ENCODE measurements around the gene ZNF326. TPM values are rescaled to one million over a fixed set of nuclear protein-coding genes. Genes with fewer than 3 reads are reported as not detected.
A peak's percentile ranks its signal among the peaks of the same experiment; 100 is the strongest.

The ZNF326 gene
- polyA plus RNA-seq, 1 donor (not counting 4 experiments of a cell fraction or from before 2014, with no cell fraction given) = 22.7 TPM

GRCh38 chr1:89946532-89946931 lies 48.4 kb upstream of the ZNF326 start:
- Histone ChIP-seq H3K4me3 (ENCODE audit: control insufficient read depth in 2 of 3, extremely low read depth in 1 of 3, insufficient read depth in 2 of 3, low read depth in 1 of 3, low read length in 3 of 3) (no peak overlapping the region), H3K4me1 (ENCODE audit: control insufficient read depth, extremely low read depth, insufficient read depth, low read length) (peaks cover 20% of the 10 kb centered on the region), H3K36me3 (ENCODE audit: control insufficient read depth in 2 of 2, extremely low read depth in 1 of 2, insufficient read depth in 2 of 2, low read length in 2 of 2) (no peaks in the 10 kb centered on the region), H3K9me3 (ENCODE audit: control insufficient read depth, low read depth, low read length) (no peaks in the 10 kb centered on the region), H3K79me2 (ENCODE audit: control insufficient read depth, insufficient read depth, low read length) (no peaks in the 10 kb centered on the region), H4K20me1 (ENCODE audit: control insufficient read depth, extremely low read depth, insufficient read depth, low read length) (no peaks in the 10 kb centered on the region), H3K9ac (ENCODE audit: control insufficient read depth, extremely low read depth, insufficient read depth, low read length) (no peak overlapping the region), H3K27me3 (ENCODE audit: control insufficient read depth, extremely low read depth, insufficient read depth, low read length) (no peaks in the 10 kb centered on the region), H2AFZ (ENCODE audit: control insufficient read depth, low read length) (no peak overlapping the region), H3K9me1 (ENCODE audit: control insufficient read depth, extremely low read depth, insufficient read depth, low read length) (no peaks in the 10 kb centered on the region), H3K27ac (ENCODE audit: control insufficient read depth, insufficient read depth, low read length) (peak overlapping the region; percentile 25), H3K4me2 (ENCODE audit: control insufficient read depth, extremely low read depth, insufficient read depth, low read depth, low read length) (no peak overlapping the region)
- TF ChIP-seq CTCF (optimal IDR thresholded peaks at IDR 0.05 in 1 of 3, IDR thresholded peaks at IDR 0.05 in 1 of 3, conservative IDR thresholded peaks at IDR 0.05 in 1 of 3; ENCODE audit: extremely low read depth in 1 of 3, insufficient read depth in 2 of 3, low read length in 3 of 3) (no peak), EZH2 (IDR thresholded peaks at IDR 0.05; ENCODE audit: low read length) (no peak)
- dilution Hi-C loops (cut with MboI; ENCODE audit: extremely low pct_ligation_motif_present, low sequenced_read_pairs) = no loop called here
- DNase-seq (ENCODE audit: low read depth, low spot score) = no peak
- FAIRE-seq = no peak

- H3K27me3 ChIP-seq (ENCODE audit: control insufficient read depth, extremely low read depth, insufficient read depth, low read length) = no peaks in the 10 kb centered on the region
- dilution Hi-C loops (cut with MboI; ENCODE audit: extremely low pct_ligation_motif_present, low sequenced_read_pairs) = no loop called here
- H4K20me1 ChIP-seq (ENCODE audit: control insufficient read depth, extremely low read depth, insufficient read depth, low read length) = no peaks in the 10 kb centered on the region
- H3K4me3 ChIP-seq (ENCODE audit: control insufficient read depth in 2 of 3, extremely low read depth in 1 of 3, insufficient read depth in 2 of 3, low read depth in 1 of 3, low read length in 3 of 3) = no peak overlapping the region
- no peak overlapping the region for H3K4me2 ChIP-seq (ENCODE audit: control insufficient read depth, extremely low read depth, insufficient read depth, low read depth, low read length)
- peaks cover 23% of the 10 kb centered on the region for H3K4me1 ChIP-seq (ENCODE audit: control insufficient read depth, extremely low read depth, insufficient read depth, low read length)
- H3K9me3 ChIP-seq (ENCODE audit: control insufficient read depth, low read depth, low read length) = no peaks in the 10 kb centered on the region
- no peaks in the 10 kb centered on the region for H3K79me2 ChIP-seq (ENCODE audit: control insufficient read depth, insufficient read depth, low read length)
- DNase-seq (ENCODE audit: low read depth, low spot score) = no peak
- no peak overlapping the region for H3K27ac ChIP-seq (ENCODE audit: control insufficient read depth, insufficient read depth, low read length)
- no peak overlapping the region for H3K9ac ChIP-seq (ENCODE audit: control insufficient read depth, extremely low read depth, insufficient read depth, low read length)
- no peak for TF ChIP-seq EZH2 (IDR thresholded peaks at IDR 0.05; ENCODE audit: low read length)
- TF ChIP-seq CTCF (optimal IDR thresholded peaks at IDR 0.05 in 1 of 3, IDR thresholded peaks at IDR 0.05 in 1 of 3, conservative IDR thresholded peaks at IDR 0.05 in 1 of 3; ENCODE audit: extremely low read depth in 1 of 3, insufficient read depth in 2 of 3, low read length in 3 of 3) = no peak
- H2AFZ ChIP-seq (ENCODE audit: control insufficient read depth, low read length) = no peak overlapping the region
- no peaks in the 10 kb centered on the region for H3K9me1 ChIP-seq (ENCODE audit: control insufficient read depth, extremely low read depth, insufficient read depth, low read length)
- H3K36me3 ChIP-seq (ENCODE audit: control insufficient read depth in 2 of 2, extremely low read depth in 1 of 2, insufficient read depth in 2 of 2, low read length in 2 of 2) = no peaks in the 10 kb centered on the region
- no peak for FAIRE-seq
Observed at GRCh38 chr1:89948722-89949345, 46.1 kb upstream of the ZNF326 start.

Measured in keratinocyte (primary cell).